HFF-Myc (cell line): Measurements from ENCODE around the gene PDGFB.
"Not testable (repeated sequence)": the region's sequence is repeated elsewhere in the genome, so short reads cannot be mapped to it uniquely, and the experiment has no call there.

ENCODE experiments used
- DNase-seq: peaks from one replicate; pipeline ENCODE4 v3.0.0-alpha.2; 2011; ENCODE audit warnings: low read depth; ENCODE audit errors: extremely low read depth
- H3K4me3 ChIP-seq: replicated peaks from 2 replicates; pipeline ENCODE4 v1.5.1; 2011; ENCODE audit warnings: low read depth, mild to moderate bottlenecking, control low read depth, low read length
- CTCF ChIP-seq: IDR thresholded peaks from 2 replicates; pipeline ENCODE4 v1.5.1; 2012; ENCODE audit warnings: mild to moderate bottlenecking, low read depth, low read length, control low read depth; ENCODE audit errors: missing control alignments

The PDGFB gene

GRCh38 chr22:39220450-39220849 is 24.3 kb downstream of the PDGFB start:
- no peak overlapping the region for H3K4me3 ChIP-seq
- no peak for DNase-seq
- TF ChIP-seq CTCF, result no peak

- no peak overlapping the region for H3K4me3 ChIP-seq
- DNase-seq, result no peak
- TF ChIP-seq CTCF, result no peak
Measured at GRCh38 chr22:39219071-39220039, 25.4 kb downstream of the PDGFB start.

- H3K4me3 ChIP-seq, DNase-seq: not testable (repeated sequence)
Measured at GRCh38 chr22:39218432-39218831, 26.4 kb downstream of the PDGFB start.

- no peak for TF ChIP-seq CTCF
- no peak overlapping the region for H3K4me3 ChIP-seq
Measured at GRCh38 chr22:39216143-39216490, 28.7 kb downstream of the PDGFB start.

GRCh38 chr22:39215426-39216142 is 29.2 kb downstream of the PDGFB start:
- DNase-seq, result no peak
- TF ChIP-seq CTCF, result peak; percentile 43

More at GRCh38 chr22:39216143-39216490, 28.7 kb downstream of the PDGFB start:
- no peak for DNase-seq

GRCh38 chr22:39215070-39215396 is 29.7 kb downstream of the PDGFB start:
- no peak overlapping the region for H3K4me3 ChIP-seq
- DNase-seq, result no peak
- no peak for TF ChIP-seq CTCF

More at GRCh38 chr22:39215426-39216142, 29.2 kb downstream of the PDGFB start:
- H3K4me3 ChIP-seq, result no peak overlapping the region

GRCh38 chr22:39214383-39215069 is 30.3 kb downstream of the PDGFB start:
- no peak for TF ChIP-seq CTCF
- no peak for DNase-seq
- H3K4me3 ChIP-seq, result no peak overlapping the region
